ENCODE data around the gene GAS1.

The GAS1 gene

GRCh38 chr9:86965636-86966395, 18.5 kb upstream of the GAS1 start:
- DNase-seq, result no peak

GRCh38 chr9:86962692-86963091, 15.4 kb upstream of the GAS1 start:
- DNase-seq, result no peak

DNA sequence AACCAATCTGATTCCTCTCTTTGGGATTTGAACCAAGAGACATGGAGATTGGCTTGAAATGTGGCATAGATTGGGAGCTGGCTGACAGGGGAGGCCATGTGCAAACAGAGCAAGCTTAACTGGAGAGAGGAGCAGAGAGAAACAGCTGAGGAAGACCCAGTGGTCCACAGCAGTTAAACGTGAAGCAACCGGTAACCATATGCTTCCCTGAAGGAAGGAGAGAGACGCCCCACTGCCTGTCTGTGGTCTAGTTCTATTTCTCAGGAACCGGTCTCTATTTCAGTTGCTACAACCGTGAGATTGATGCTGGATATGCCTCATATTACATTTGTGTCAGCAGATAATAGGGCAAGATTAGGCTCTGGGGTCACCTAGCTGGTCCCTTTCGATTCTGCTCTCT, 13.6 kb upstream of the GAS1 start:
- no peak for DNase-seq

- DNase-seq, result no peak
Observed at GRCh38 chr9:86958203-86958602, 10.9 kb upstream of the GAS1 start.

GRCh38 chr9:86955561-86955960, 8.3 kb upstream of the GAS1 start:
- no peak for DNase-seq

- no peak for DNase-seq
Observed at GRCh38 chr9:86955042-86955441, 7.7 kb upstream of the GAS1 start.

DNA sequence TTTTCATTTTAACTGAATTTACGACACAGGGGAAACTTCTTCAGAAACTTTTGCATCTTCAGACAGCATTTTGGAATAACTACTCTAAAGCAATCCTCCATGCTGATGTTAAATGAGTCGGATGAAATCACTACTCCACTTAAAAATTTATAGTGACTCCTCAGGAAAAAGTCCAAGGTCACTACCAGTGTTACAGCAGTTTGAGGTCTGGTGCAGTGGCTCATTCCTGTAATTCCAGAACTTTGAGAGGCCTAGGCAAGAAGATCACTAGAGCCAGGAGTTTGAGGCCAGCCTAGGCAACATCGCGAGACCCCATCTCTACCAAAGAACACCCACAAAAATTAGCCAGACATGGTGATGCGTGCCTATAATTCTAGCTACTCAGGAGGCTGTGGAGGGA, 5.9 kb upstream of the GAS1 start:
- no peak for DNase-seq

- peak in 50 of 51 donors; percentile 16 to 90 (median 66) for DNase-seq
Observed at GRCh38 chr9:86948074-86948929, 996 bp upstream of the GAS1 start.

DNA sequence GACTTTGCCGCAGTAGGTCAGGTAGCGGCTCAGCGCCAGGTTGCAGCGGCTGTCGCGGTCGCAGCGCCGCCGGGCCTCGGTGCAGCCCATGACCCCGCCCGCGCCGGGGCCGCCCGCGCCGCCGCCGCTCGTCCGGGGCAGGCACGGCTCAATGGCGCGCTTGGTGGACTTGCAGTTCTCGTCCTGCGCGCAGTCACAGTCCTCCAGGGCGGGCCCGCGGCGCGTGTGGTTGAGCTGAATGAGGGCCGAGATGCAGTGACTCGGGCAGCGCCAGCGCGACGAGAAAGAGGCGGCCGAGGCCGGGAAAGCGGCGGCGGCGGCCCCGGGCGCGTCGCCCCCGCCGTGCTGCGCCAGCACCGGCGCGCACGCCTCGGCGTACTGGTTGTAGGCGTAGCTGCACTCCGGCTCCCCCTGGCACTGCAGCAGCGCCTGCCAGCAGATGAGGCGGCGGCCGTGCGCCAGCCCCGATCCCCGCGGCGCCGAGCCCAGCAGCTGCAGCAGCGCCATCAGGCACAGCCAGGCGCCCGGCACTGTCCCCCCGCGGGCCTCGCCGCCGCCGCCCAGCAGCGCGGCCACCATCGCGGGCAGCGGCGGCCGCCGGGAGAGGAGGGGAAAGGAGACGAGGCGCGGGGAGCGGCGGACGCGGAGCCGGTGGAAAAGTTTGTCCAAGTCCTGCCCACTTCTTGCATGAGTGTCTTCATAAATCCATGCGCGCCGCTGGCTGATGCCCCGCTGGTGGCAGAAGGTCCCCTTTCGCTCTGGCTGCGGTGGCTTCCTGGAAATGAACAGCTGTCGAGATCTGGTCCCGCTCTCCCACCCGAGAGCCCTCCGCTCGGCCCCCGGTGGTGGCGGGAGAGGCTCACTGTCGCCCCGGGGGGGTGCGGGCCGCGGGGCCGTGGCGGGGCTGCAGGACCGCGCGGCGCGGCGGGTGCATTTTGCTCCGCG, 833 bp downstream of the GAS1 start:
- DNase-seq, result peak; percentile 18 to 94 (median 77)

DNA sequence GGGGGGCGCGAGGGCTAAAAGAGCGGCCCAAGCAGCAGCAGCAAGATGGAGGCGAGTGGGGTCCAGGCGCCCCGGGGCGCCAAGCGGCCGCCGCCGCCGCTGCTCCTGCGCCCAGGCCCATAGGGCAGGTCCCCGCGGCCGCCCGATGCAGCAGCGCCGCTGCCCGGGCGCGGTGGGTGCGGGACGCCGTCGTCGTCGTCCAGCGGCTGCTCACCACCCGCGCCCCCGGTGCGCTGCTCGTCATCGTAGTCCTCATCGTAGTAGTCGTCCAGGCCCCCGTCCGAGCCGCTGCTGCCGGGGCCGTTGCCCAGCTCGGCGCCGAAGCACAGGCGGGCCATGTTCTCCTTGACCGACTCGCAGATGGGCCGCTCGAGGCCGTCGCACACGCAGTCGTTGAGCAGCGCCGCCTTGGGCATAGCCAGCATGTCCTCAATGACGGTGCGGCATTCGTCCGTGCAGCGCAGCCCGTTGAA, 1.5 kb downstream of the GAS1 start:
- peak in 36 of 51 donors; percentile 18 to 87 (median 55) for DNase-seq

GRCh38 chr9:86944796-86945727, 2.2 kb downstream of the GAS1 start:
- DNase-seq, result peak in 9 of 51 donors; percentile 0 to 34 (median 25)

DNA sequence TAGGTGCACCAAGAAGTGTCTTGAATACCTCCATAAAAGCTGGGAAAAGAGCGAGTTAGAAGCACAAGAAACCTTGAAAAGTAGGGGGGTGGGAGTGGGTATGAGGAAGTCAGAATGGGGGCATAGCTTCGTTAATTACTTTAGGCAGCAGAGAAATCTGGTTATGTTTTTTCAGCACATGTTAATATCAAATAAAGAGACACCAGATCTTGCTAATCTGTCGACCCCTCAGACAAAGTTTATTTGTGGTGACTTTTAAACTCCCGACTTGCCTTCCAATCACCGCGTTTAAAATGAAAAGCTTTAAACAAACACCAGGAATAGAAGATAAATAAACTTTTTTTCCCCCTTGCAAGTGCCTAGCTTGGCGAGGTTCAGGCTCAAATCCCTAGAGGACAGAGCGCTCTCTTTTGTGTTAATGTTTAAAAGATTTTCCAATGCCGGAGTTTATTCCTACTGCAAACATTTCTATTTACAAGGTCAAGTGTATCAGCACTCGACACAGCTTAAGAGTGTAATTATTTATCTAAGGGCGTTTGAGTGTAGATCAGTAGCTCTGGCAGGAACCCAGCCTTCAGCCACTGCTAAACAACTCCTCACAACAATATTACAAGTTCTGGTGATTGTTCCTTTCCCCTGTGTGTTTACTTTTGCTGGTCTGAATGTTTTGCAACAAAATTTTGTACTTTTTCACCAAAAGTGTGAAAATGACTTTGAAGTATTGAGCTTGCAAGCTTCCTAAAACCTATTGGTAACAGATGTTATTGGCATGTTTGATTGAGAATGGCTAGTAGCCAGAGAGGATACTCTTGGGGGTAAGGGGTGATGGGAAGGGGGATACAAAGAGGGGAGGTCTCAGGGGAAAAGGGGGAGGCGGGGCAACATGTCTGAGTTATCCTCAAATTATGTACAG, 3.8 kb downstream of the GAS1 start:
- DNase-seq, result no peak

DNA sequence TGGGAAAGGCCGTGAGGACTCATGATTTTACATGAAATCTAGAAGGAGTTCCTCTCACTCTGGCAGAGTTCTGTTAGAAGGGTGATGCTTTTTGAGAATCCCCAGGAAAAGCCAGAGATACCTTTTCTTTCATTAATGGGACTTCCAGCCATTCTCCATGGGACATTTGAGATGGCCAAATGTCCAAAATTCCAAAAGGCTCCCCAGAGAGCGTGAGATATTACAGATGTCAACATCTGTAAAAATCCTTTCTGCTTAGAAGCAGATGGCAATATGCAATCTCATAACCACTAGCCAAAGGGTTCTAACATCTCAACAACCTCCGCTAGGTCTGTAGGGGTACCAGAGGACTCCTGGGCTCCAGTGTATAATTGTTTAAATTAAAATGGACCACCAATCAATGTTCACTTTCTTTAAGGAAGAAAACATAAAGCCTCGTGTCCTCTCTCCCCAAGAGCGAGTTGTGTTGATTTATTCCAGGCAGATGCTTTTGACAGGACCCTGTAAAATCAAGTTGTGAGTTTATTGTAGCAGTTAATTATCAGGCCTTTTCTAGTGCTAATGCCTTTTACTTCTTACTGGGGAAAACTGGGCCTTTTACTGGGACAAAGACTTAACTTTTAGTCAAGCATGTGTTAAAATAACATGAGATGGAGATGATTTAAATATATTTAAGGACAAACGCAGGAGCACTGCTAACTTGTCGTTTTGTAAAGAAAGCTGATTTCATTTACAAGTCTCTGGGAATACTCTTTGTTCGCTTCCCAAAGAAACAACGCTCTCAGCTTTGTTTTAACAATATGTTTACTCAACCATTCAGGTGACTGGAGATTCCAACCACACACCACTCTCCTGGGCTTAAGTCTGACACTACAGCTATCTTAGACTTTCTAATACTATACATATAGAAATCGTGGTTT, 4.8 kb downstream of the GAS1 start:
- no peak for DNase-seq

DNA sequence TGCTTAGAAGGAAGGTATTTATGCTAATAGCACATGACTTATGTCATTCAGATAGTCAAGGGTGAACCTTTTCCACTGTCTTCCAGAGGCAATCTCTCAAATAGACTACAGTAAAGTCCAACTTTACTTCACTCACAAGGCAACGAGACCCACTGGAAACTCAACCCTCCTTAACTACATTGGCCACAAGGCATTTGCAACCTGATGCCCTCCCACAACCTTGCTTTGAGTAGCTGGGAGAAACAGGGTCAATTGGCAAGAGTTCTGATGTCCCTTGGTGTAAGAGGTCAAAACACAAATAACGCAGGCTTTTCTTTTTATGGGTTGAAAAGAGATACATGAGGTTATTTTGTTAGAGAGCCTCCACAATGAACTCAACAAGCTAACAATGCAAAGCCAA, 6.1 kb downstream of the GAS1 start:
- no peak for DNase-seq

GRCh38 chr9:86940774-86941173, 6.5 kb downstream of the GAS1 start:
- DNase-seq, result no peak

GRCh38 chr9:86939891-86940290, 7.4 kb downstream of the GAS1 start:
- DNase-seq, result no peak

- DNase-seq, result no peak
Observed at GRCh38 chr9:86939321-86939720, 8.0 kb downstream of the GAS1 start.

DNA sequence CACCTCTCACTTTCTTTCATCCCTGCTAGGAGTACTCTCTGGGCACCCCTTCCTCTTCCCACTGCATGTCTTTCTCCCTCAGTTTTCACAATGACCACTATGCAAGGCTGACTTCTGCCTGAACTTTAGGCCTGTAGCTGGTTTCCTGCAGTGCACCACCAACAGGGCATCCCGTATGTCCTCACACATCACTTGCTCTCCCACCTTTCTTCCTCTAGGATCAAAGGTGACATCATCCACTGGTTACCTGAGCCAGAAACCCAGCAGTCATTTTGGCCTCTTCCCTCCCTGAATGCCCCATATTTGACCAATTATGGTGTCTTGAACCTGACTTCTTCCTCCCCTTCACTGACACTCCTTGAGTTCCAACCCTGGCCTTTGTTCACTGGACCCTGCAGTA, 8.5 kb downstream of the GAS1 start:
- DNase-seq, result no peak

All from hypothalamus (tissue), 51 donors.